Measurements from ENCODE around the gene TMSB10. TPM values are rescaled to one million over a fixed set of nuclear protein-coding genes. Genes with fewer than 3 reads are reported as not detected.

The TMSB10 gene
- total and polyA plus RNA-seq, 2 experiments from 2014 or later, result 834 to 2,942 TPM

GRCh38 chr2:84878459-84878858, 27.0 kb upstream of the TMSB10 start:
- H3K4me1 Mint-ChIP-seq, result peaks cover 8% of the 10 kb centered on the region; the same call in 2 of the 3 replicates
- Histone ChIP-seq H4K20me1 (replicated peaks; ENCODE audit: insufficient read depth) (peaks cover 5% of the 10 kb centered on the region; the same call in 1 of the 2 replicates), H3K4me2 (no peak overlapping the region), H3K36me3 (ENCODE audit: insufficient read depth) (no peaks in the 10 kb centered on the region), H3K4me1 (ENCODE audit: insufficient read depth) (no peaks in the 10 kb centered on the region; the same call in 1 of the 2 replicates), H3K79me2 (replicated peaks; ENCODE audit: insufficient read depth) (no peaks in the 10 kb centered on the region; the same call in 1 of the 2 replicates), H3K27me3 (ENCODE audit: insufficient read depth) (peaks cover 68% of the 10 kb centered on the region), H3F3A (replicated peaks; ENCODE audit: low read depth) (0 out of 2 replicates have a peak, but pooled peaks cover 8% of the 10 kb centered on the region), H3K27ac (ENCODE audit: low read depth) (no peak overlapping the region), H2AFZ (no peak overlapping the region), H3K9me2 (ENCODE audit: insufficient read depth) (no peaks in the 10 kb centered on the region), H3K4me3 (no peak overlapping the region)
- TF ChIP-seq ZNF462 (CRISPR knock-in tag; IDR thresholded peaks at IDR 0.05), result no peak
- H3K27ac Mint-ChIP-seq, result no peak overlapping the region
- peaks cover 57% of the 10 kb centered on the region for H3K27me3 Mint-ChIP-seq (ENCODE audit: insufficient read depth, low read depth, poor library complexity)
- DNase-seq (ENCODE audit: low spot score) (no peak), ATAC-seq (no peak)
- H3K9me3 Mint-ChIP-seq, result no peaks in the 10 kb centered on the region
- H3K4me3 Mint-ChIP-seq, result no peak overlapping the region
- no peaks in the 10 kb centered on the region for H3K36me3 Mint-ChIP-seq (ENCODE audit: low read depth)

GRCh38 chr2:84878896-84879583, 26.4 kb upstream of the TMSB10 start:
- H3K4me3 Mint-ChIP-seq, result peak overlapping the region; percentile 85
- peaks cover 60% of the 10 kb centered on the region for H3K27me3 Mint-ChIP-seq (ENCODE audit: insufficient read depth, low read depth, poor library complexity)
- no peak for TF ChIP-seq CREB1 (CRISPR knock-in tag; IDR thresholded peaks at IDR 0.05; ENCODE audit: low read depth)
- no peak for TF ChIP-seq REST (IDR thresholded peaks at IDR 0.05; ENCODE audit: unreplicated experiment)
- peak; percentile 51 for TF ChIP-seq EZH2 (IDR thresholded peaks at IDR 0.05; ENCODE audit: low read depth, unreplicated experiment)

More at GRCh38 chr2:84878896-84879583, 26.4 kb upstream of the TMSB10 start:
- no peak for DNase-seq (ENCODE audit: low spot score)
- peak overlapping the region; percentile 87 for H3K4me2 ChIP-seq
- no peak overlapping the region for H3K27ac ChIP-seq (ENCODE audit: low read depth)
- no peaks in the 10 kb centered on the region for H3K36me3 Mint-ChIP-seq (ENCODE audit: low read depth)
- H3K36me3 ChIP-seq (ENCODE audit: insufficient read depth), result no peaks in the 10 kb centered on the region
- no peaks in the 10 kb centered on the region; the same call in 1 of the 2 replicates for H3K79me2 ChIP-seq (replicated peaks; ENCODE audit: insufficient read depth)
- H3K9me2 ChIP-seq (ENCODE audit: insufficient read depth), result no peaks in the 10 kb centered on the region
- H3K9me3 Mint-ChIP-seq, result no peaks in the 10 kb centered on the region
- peaks cover 8% of the 10 kb centered on the region; the same call in 2 of the 3 replicates for H3K4me1 Mint-ChIP-seq
- 0 out of 2 replicates have a peak, but pooled peaks cover 8% of the 10 kb centered on the region for H3F3A ChIP-seq (replicated peaks; ENCODE audit: low read depth)
- ATAC-seq, result no peak
- H3K4me3 ChIP-seq, result peak overlapping the region; percentile 93
- H4K20me1 ChIP-seq (replicated peaks; ENCODE audit: insufficient read depth), result peaks cover 5% of the 10 kb centered on the region; the same call in 1 of the 2 replicates
- no peak overlapping the region; the same call in 1 of the 2 replicates for H2AFZ ChIP-seq
- H3K27ac Mint-ChIP-seq, result no peak overlapping the region
- no peaks in the 10 kb centered on the region; the same call in 1 of the 2 replicates for H3K4me1 ChIP-seq (ENCODE audit: insufficient read depth)
- H3K27me3 ChIP-seq (ENCODE audit: insufficient read depth), result peaks cover 74% of the 10 kb centered on the region

Measured in GM23338 (cell line).